ENCODE data around the gene NPHP1.

GRCh38 chr2:110126906-110127305, 77.9 kb downstream of the NPHP1 start:
- TF ChIP-seq, protein P1, sequence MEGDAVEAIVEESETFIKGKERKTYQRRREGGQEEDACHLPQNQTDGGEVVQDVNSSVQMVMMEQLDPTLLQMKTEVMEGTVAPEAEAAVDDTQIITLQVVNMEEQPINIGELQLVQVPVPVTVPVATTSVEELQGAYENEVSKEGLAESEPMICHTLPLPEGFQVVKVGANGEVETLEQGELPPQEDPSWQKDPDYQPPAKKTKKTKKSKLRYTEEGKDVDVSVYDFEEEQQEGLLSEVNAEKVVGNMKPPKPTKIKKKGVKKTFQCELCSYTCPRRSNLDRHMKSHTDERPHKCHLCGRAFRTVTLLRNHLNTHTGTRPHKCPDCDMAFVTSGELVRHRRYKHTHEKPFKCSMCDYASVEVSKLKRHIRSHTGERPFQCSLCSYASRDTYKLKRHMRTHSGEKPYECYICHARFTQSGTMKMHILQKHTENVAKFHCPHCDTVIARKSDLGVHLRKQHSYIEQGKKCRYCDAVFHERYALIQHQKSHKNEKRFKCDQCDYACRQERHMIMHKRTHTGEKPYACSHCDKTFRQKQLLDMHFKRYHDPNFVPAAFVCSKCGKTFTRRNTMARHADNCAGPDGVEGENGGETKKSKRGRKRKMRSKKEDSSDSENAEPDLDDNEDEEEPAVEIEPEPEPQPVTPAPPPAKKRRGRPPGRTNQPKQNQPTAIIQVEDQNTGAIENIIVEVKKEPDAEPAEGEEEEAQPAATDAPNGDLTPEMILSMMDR (IDR thresholded peaks at IDR 0.05; ENCODE audit: extremely low read depth in 1 of 2, insufficient read depth in 1 of 2, low read depth in 1 of 2, low read length in 2 of 2) = no peak
- no peak for TF ChIP-seq JUN (IDR thresholded peaks at IDR 0.05; ENCODE audit: borderline replicate concordance, insufficient read depth, insufficient read length, low read depth)
